Measurements from ENCODE around the gene PJA2. TPM values are rescaled to one million over a fixed set of nuclear protein-coding genes. Genes with fewer than 3 reads are reported as not detected.
A peak's percentile ranks its signal among the peaks of the same experiment; 100 is the strongest.
"Not testable (repeated sequence)": the region's sequence is repeated elsewhere in the genome, so short reads cannot be mapped to it uniquely, and the experiment has no call there.

The PJA2 gene
- total RNA-seq, 8 experiments from 2014 or later = 82.9 to 278 (median 164) TPM

DNA sequence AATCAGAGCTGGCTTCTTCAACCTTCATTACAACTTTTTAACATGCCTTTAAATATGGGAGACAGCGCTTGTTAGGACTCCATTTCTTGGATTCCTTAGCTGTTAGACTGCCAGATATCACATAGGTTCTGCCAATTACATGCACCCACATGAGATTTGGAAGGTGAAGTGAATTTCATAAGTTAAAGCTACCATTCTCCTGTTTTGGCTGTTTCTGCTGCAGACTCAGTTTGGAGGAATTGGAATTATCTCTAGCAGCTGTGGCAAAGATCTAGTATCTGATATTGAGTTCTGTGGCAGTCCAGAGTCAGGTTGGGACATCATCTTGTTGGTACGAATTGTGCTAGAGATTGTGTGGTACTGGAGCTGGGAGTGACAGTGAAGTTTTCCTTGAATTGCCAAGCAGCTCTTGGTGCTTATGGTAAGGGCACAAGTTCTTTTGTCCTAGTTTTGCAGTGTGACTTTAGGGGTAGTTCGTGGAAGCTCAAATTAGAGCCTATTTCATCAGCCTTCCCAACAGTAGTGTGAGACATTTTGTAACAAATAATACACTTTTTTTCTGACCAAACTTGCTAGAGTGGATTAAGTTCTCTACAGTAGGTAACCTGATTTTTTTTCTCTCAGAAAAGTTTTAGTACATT is 9.1 kb upstream of the PJA2 start:
- in situ Hi-C loops (cut with MboI; ENCODE audit: low pct_unique_long_range_greater_than_20kb in 2 of 9, low sequenced_read_pairs in 9 of 9, unreplicated experiment in 9 of 9) = no loop called here
- peaks cover 3 to 4% of the 10 kb centered on the region in 2 donors for H3K4me1 ChIP-seq (replicated peaks in 1 of 2)
- H3K4me3 ChIP-seq = no peak overlapping the region
- no peak overlapping the region for H3K27ac ChIP-seq
- ATAC-seq (replicated peaks in 6 of 8) = no peak
- 52 to 92% (median 73%) methylated on average over 1 to 3 of the region's 3 CpGs for WGBS, 10 experiments

DNA sequence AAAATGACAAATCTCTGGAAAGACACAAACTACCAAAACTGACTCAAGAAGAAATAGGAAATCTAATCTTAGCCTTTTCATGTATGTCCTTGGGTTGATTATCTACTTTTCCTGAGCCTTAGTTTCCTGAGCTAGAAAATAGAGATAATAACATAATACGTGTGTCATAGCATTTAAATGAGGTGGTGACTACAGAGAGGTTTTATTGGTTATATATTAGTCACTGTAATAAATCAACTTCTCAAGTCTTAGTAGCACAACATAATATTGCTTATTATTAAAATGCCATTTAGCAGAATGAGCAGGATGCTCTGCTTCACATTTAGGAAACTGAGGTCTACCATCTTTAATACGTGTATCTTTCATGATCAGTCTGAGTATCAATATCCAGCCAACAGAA is 7.1 kb upstream of the PJA2 start:
- Histone ChIP-seq H3K4me1 (replicated peaks in 1 of 2) (peaks cover 22 to 23% of the 10 kb centered on the region in 2 donors), H3K27ac (no peak overlapping the region), H3K4me3 (no peak overlapping the region)
- in situ Hi-C loops (cut with MboI; ENCODE audit: low pct_unique_long_range_greater_than_20kb in 2 of 9, low sequenced_read_pairs in 9 of 9, unreplicated experiment in 9 of 9) = no loop called here
- ATAC-seq (replicated peaks in 6 of 8) = no peak
- WGBS, 10 experiments = 61 to 100% (median 86%) methylated on average over 1 to 2 of the region's 2 CpGs; no CpG with 5 or more reads in 2 of the 10 experiments

DNA sequence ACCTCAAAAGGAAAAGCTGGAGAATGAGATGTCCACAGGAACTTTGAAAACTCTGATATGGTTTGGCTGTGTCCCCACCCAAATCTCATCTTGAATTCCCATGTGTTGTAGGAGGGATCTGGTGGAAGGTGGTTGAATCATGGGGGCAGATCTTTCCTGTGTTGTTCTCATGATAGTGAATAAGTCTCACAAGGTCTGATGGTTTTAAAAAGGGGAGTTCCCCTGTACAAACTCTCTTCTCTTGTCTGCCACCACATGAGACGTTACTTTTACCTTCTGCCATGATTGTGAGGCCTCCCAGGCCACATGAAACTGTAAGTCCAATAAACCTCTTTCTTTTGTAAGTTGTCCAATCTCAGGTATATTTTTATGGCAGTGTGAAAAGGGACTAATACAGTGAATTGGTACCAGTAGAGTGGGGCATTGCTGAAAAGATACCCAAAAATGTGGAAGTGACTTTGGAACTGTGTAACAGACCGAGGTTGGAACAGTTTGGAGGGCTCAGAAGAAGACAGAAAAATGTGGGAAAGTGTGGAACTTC is 4.2 kb upstream of the PJA2 start:
- Histone ChIP-seq H3K4me1 (replicated peaks in 1 of 2) (peaks cover 31 to 33% of the 10 kb centered on the region in 2 donors), H3K27ac (peak overlapping the region; percentile 61 to 80)
- ATAC-seq (replicated peaks in 6 of 8); in situ Hi-C loops (cut with MboI; ENCODE audit: low pct_unique_long_range_greater_than_20kb in 2 of 9, low sequenced_read_pairs in 9 of 9, unreplicated experiment in 9 of 9); H3K4me3 ChIP-seq: not testable (repeated sequence)
- 52 to 100% (median 91%) methylated on average over 1 to 2 of the region's 2 CpGs; no CpG with 5 or more reads in 2 of the 10 experiments for WGBS, 10 experiments

DNA sequence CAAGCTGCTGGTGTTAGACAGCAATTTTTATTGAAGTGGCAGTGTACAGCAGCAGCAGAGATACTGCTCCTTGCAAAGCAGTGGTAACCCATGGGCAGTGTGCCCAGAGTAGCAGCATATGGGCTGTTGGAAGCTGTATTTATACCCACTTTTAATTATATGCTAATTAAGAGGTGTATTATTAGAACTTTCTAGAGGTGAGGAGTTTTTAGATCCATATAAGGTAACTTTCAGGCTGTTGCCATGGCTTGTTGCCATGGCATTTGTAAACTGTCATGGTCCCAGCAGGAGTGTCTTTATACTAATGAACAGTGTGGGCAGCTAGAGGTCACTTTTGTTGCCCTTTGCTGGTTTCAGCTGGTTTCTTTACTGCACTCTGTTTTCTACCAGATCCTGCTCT is 3.7 kb upstream of the PJA2 start:
- H3K27ac ChIP-seq = peak overlapping the region; percentile 71 to 88
- H3K4me1 ChIP-seq (replicated peaks in 1 of 2) = peaks cover 31 to 33% of the 10 kb centered on the region in 2 donors
- in situ Hi-C loops (cut with MboI; ENCODE audit: low pct_unique_long_range_greater_than_20kb in 2 of 9, low sequenced_read_pairs in 9 of 9, unreplicated experiment in 9 of 9) = no loop called here
- ATAC-seq (replicated peaks in 6 of 8) = no peak
- H3K4me3 ChIP-seq = no peak overlapping the region

DNA sequence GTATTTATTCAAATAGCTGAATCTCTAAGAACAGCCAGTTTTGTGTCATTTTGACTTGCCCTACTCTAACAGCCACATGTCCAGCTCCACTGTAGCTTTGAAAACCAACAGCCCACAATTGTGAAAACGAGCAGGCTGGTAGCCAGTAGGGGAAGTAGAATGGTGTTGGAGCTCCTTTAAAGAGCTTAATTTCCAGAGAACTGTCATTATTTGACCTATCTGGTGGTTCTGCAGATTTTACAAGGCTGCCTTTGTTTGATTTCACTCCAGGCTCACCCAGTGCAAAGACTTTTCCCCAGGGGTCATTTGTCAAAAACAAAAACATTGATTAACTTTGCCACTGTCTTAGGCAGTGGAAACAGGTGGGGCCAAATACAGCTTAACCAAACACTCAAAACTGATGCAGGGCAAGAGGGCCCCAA is 3.2 kb upstream of the PJA2 start:
- peak overlapping the region; percentile 71 to 88 for H3K27ac ChIP-seq
- WGBS, 10 experiments = 0 to 100% (median 38%) methylated on average over 1 of the region's 1 CpG; no CpG with 5 or more reads in 3 of the 10 experiments
- in situ Hi-C loops (cut with MboI; ENCODE audit: low pct_unique_long_range_greater_than_20kb in 2 of 9, low sequenced_read_pairs in 9 of 9, unreplicated experiment in 9 of 9) = no loop called here
- H3K4me1 ChIP-seq (replicated peaks in 1 of 2) = peaks cover 31 to 33% of the 10 kb centered on the region in 2 donors
- no peak overlapping the region for H3K4me3 ChIP-seq
- no peak for ATAC-seq (replicated peaks in 6 of 8)

DNA sequence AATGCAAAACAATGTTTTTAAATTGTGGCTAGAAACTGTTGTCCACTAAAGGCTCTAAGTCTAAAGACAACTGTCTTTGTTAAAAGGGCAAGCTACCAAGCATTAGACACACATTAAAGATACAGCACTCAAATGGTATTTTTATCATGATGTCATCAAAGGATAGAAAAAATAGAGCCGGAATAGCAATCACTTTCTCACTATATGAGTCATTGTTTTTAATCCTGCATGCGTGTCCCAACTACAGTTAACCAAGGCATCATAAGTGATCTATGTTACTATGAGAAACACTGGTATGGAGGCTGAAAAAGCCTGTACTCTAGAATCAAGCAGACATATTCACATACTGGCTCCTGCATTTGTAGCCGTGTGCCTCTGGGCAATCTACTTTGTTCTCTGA is 1.9 kb upstream of the PJA2 start:
- Histone ChIP-seq H3K4me1 (replicated peaks in 1 of 2) (peaks cover 31 to 37% of the 10 kb centered on the region in 2 donors), H3K27ac (peak overlapping the region; percentile 94 to 95), H3K4me3 (no peak overlapping the region)
- WGBS, 10 experiments = 0 to 60% (median 28%) methylated on average over 1 to 3 of the region's 3 CpGs; no CpG with 5 or more reads in 1 of the 10 experiments
- peak in 5 of 8 experiments; percentile 0 to 2 (median 1) for ATAC-seq (replicated peaks in 6 of 8)
- in situ Hi-C loops (cut with MboI; ENCODE audit: low pct_unique_long_range_greater_than_20kb in 2 of 9, low sequenced_read_pairs in 9 of 9, unreplicated experiment in 9 of 9) = no loop called here

DNA sequence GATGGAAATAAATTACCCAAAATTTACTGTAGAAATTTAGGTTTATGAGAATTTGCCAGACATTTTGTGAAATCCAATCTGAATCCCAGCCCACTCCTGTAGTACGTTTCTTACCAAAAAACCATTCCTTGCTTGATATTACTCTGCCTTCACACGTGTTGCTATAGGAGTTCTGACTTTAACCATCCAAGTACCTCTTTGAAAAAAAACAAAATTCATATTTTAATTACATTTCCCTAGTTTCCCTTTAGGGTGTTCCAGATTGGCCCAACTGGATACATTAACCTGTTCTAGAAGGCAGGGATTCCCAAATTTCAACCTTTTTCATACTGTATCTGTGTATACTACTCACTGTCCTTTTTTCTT is 1.4 kb upstream of the PJA2 start:
- in situ Hi-C loops (cut with MboI; ENCODE audit: low pct_unique_long_range_greater_than_20kb in 2 of 9, low sequenced_read_pairs in 9 of 9, unreplicated experiment in 9 of 9) = no loop called here

DNA sequence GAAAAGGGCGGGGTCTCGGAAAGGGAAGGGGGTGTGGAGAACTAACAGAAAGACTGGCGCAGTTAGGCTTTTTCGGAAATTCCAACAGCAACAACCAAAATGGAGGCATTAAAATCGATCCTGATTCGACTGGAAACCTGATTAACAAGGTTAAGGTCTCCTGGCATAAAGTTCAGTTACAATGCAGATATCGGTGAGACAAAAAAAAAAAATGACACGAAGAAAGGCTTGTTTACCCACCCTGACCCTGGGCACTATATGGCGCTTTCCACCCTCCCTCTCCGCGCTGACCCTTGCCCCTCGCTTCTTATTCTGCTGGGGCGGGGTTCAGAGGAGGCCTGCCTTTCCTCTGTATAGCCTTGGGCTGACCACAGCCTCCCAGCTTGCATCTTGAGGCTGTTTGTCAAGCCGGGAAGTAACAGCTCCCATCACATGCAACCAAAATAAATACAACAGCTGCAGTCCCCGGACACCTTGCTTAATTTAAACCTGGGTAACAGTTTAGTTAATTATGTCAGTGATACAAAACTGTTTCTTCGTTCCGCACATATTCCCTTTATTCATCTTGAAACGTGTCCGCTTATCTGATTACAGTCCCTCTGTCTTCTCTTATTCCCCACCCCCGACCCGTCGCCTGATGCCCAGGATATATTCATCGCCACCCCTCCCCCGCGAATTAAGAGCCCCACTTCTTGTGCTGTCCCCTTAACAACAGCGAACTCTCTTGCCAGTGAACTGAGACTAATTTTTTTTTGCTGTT is 795 bp upstream of the PJA2 start:
- in situ Hi-C loops (cut with MboI; ENCODE audit: low pct_unique_long_range_greater_than_20kb in 2 of 9, low sequenced_read_pairs in 9 of 9, unreplicated experiment in 9 of 9) = no loop called here
- WGBS, 10 experiments = 0 to 8% (median 0%) methylated on average over 1 to 8 of the region's 26 CpGs; no CpG with 5 or more reads in 1 of the 10 experiments
- Histone ChIP-seq H3K4me3 (peak overlapping the region; percentile 41 to 47 (median 43)), H3K27ac (peak overlapping the region; percentile 94 to 95), H3K4me1 (replicated peaks in 1 of 2) (peaks cover 35 to 42% of the 10 kb centered on the region in 2 donors)
- peak; percentile 40 to 54 (median 50) for ATAC-seq (replicated peaks in 6 of 8)

More for the DNA sequence above, 1.4 kb upstream of the PJA2 start:
- ATAC-seq (replicated peaks in 6 of 8) = no peak
- 0 to 20% (median 8%) methylated on average over 1 to 2 of the region's 2 CpGs; no CpG with 5 or more reads in 3 of the 10 experiments for WGBS, 10 experiments
- Histone ChIP-seq H3K27ac (peak overlapping the region; percentile 94 to 95), H3K4me1 (replicated peaks in 1 of 2) (peaks cover 33 to 42% of the 10 kb centered on the region in 2 donors), H3K4me3 (peak overlapping the region; percentile 41 to 47 (median 43))

DNA sequence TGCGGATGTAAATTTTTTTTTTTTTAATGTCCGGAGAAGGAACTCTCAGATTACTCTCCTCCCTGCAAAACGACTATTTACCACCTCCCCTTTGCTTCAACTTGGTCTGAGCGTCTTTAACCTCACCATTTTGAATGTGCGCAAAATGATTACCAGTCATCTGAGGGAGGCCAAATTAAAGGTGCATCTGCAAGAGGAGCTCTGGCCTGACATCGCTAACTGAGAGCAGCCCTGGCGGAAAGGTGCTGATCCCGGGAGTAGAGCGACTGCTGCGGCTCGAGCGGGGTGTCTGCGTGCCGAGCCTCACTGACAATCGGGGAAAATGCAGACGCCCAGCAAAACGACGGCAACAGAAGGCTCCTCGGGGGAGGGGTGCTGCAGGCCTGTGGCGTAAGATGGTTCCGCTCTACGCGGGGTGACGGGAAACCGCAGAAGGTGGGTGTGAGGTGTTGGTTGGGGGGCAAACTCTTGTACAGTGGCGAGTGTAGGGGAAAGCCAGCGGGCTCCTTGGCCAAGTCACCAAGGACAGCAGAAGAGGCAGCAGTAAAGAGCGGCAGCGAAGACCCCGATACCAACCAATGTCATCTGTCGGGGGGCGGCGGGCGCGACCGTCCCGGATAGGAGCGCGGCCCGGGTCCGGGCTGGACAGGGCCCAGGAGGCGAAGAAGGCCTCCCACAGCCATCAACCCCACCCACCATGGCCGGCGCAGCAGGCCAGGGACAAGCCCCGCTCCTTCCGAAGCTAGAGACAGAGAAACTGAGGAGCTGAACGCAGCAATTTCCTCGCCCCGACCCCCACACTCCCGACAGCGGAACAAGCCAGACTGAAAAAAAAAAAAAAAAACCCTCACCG is 557 bp downstream of the PJA2 start:
- 0 to 17% (median 2%) methylated on average over 2 to 26 of the region's 52 CpGs; no CpG with 5 or more reads in 1 of the 10 experiments for WGBS, 10 experiments
- Histone ChIP-seq H3K4me1 (replicated peaks in 1 of 2) (peaks cover 35 to 42% of the 10 kb centered on the region in 2 donors), H3K27ac (peak overlapping the region; percentile 94 to 98), H3K4me3 (peak overlapping the region; percentile 60 to 79 (median 67))
- ATAC-seq (replicated peaks in 6 of 8) = peak; percentile 5 to 34 (median 14)
- in situ Hi-C loops (cut with MboI; ENCODE audit: low pct_unique_long_range_greater_than_20kb in 2 of 9, low sequenced_read_pairs in 9 of 9, unreplicated experiment in 9 of 9) = no loop called here

DNA sequence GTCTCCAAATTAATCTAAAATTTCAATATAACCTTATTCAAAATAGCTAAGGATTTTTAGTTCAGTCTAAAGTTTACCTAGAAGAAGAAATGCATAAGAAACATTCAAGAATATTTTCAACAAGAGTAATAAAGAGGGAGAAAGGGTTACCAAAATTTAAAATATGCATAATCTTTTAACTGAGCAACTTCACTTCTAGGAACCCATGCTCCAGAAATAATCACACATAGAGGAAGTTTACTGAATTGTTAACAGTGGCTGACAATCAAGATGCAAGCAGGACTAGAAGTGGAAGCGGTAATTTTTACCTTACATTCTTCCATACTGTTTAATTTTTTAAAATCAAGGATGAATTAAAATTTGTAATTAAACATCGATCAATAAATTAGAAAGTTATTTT is 1.9 kb downstream of the PJA2 start:
- H3K27ac ChIP-seq = no peak overlapping the region
- WGBS, 10 experiments = 0 to 36% (median 11%) methylated on average over 1 to 2 of the region's 2 CpGs; no CpG with 5 or more reads in 1 of the 10 experiments
- ATAC-seq (replicated peaks in 6 of 8) = no peak
- in situ Hi-C loops (cut with MboI; ENCODE audit: low pct_unique_long_range_greater_than_20kb in 2 of 9, low sequenced_read_pairs in 9 of 9, unreplicated experiment in 9 of 9) = no loop called here
- peak overlapping the region; percentile 60 to 79 (median 67) for H3K4me3 ChIP-seq
- peaks cover 22 to 29% of the 10 kb centered on the region in 2 donors for H3K4me1 ChIP-seq (replicated peaks in 1 of 2)

DNA sequence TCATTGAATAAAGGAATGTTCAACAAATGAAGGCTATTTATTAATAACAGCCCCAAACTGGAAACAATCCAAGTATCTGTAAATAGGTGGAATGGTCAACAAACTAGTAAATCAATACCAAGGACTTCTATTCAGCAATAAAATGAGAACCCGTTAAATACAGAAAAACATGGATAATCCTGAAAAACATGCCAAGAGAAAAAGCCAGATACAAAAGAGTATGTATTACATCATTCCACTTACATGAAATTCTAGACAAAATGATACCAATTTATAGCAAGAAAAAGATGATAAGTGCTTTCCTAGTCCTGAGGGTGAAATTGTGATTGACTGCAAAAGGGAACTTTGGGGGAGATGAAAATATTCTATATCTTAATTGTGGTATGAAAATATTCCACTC is 3.1 kb downstream of the PJA2 start:
- no peak for ATAC-seq (replicated peaks in 6 of 8)
- H3K27ac ChIP-seq = no peak overlapping the region
- in situ Hi-C loops (cut with MboI; ENCODE audit: low pct_unique_long_range_greater_than_20kb in 2 of 9, low sequenced_read_pairs in 9 of 9, unreplicated experiment in 9 of 9) = no loop called here
- peaks cover 12 to 17% of the 10 kb centered on the region in 2 donors for H3K4me1 ChIP-seq (replicated peaks in 1 of 2)
- H3K4me3 ChIP-seq = peak overlapping the region; percentile 60 to 79 (median 67)
- WGBS, 10 experiments = 0 to 89% (median 64%) methylated on average over 1 of the region's 1 CpG; no CpG with 5 or more reads in 1 of the 10 experiments

DNA sequence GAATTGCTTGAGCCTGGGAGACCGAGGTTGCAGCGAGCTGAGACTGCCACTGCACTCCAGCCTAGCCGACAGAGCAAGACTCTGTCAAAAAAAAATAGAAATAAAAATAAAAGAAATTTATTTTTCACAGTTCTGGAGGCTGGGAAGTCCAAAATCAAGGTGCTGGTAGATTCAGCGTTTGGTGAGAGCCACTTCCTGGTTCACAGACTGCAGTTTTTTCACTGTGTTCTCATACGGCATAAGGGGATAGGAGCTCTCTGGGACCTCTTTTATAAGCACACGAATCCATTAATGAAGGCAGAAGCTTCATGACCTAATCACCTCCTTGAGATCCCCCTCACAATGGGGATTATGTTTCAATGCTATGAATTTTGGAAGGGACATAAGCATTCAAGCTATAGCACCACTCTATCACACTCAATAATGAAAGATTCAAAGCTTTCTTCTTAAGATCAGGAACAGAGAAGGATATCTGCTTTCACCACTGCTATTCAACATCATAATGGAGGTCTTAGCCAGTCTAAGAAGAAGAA is 5.3 kb downstream of the PJA2 start:
- no peak for ATAC-seq (replicated peaks in 6 of 8)
- peak overlapping the region in 1 of 5 donors; percentile 5 for H3K4me3 ChIP-seq
- 60 to 100% (median 95%) methylated on average over 1 to 5 of the region's 6 CpGs; no CpG with 5 or more reads in 2 of the 10 experiments for WGBS, 10 experiments
- H3K4me1 ChIP-seq (replicated peaks in 1 of 2) = peaks cover 5 to 9% of the 10 kb centered on the region in 2 donors
- in situ Hi-C loops (cut with MboI; ENCODE audit: low pct_unique_long_range_greater_than_20kb in 2 of 9, low sequenced_read_pairs in 9 of 9, unreplicated experiment in 9 of 9) = no loop called here
- no peak overlapping the region for H3K27ac ChIP-seq

Data from motor neuron (in vitro differentiated cells).